HCT116 (cell line): ENCODE data around the gene ZSWIM4. TPM values are rescaled to one million over a fixed set of nuclear protein-coding genes. Genes with fewer than 3 reads are reported as not detected.

Experiments used
- ATAC-seq: fragments of 200-7000 bp; cut with Tn5 transposase; 2 replicates; pipeline ENCODE4 v1.9.1; 2020; ENCODE audit warnings: mild to moderate bottlenecking, moderate library complexity
- BruUV-seq: library from RNA; stranded (reverse); fragments of 400-500 nt; replicated peaks from 2 replicates; lab custom pipeline; 2021; lab: Mats Ljungman, UMichigan
- CTCF ChIA-PET: fragments of 300-600 bp; sonication (Branson Sonifier 250); formaldehyde crosslinking; loops from one replicate; lab custom pipeline; 2021; ENCODE audit warnings: antibody characterized with exemption; lab: Charles Lee
- POLR2A ChIA-PET: fragments of 300-600, 350-600 bp; sonication (Branson Sonifier 250); formaldehyde crosslinking; loops from one replicate; lab custom pipeline; 2021; ENCODE audit warnings: antibody characterized with exemption; lab: Charles Lee
- RAD21 ChIA-PET, 2 experiments: fragments of 300-600 bp; sonication (Branson Sonifier 250); formaldehyde crosslinking; loops; one replicate each; lab custom pipeline; 2023; ENCODE audit warnings: low total read pairs in 2 of 2; ENCODE audit not compliant: uncharacterized antibody in 2 of 2, unreplicated experiment in 2 of 2, low non-redundant PET in 1 of 2; lab: Charles Lee
- DNase-seq: peaks from one replicate; pipeline ENCODE4 v3.0.0-alpha.2; 2010; ENCODE audit warnings: low read depth, low spot score
- H2AFZ ChIP-seq: fragments of 200-600 bp; shearing (Covaris generic), sonication (generic); 2 replicates; pipeline ENCODE4 v1.6.1; 2017; ENCODE audit warnings: low read depth, mixed run types, mixed read lengths, antibody characterized with exemption, low read length; ENCODE audit not compliant: poor library complexity, severe bottlenecking
- H3K27ac ChIP-seq: 2 replicates; pipeline ENCODE4 v1.5.1; 2012; ENCODE audit warnings: low read depth, low read length
- H3K27me3 ChIP-seq: fragments of 200-600 bp; sonication (generic); 2 replicates; pipeline ENCODE4 v1.6.1; 2016; ENCODE audit warnings: mixed run types, low read length, mixed read lengths; ENCODE audit not compliant: insufficient read depth
- H3K36me3 ChIP-seq, 2 experiments: fragments of 200-500 bp in 1 of 2; fragments of 200-600 bp in 1 of 2; sonication (Bioruptor generic) in 1 of 2; sonication (generic) in 1 of 2; 2 replicates each; pipeline versions ENCODE4 v1.5.1 to v1.6.1; 2014 to 2016; ENCODE audit warnings: low read length in 2 of 2, inconsistent platforms in 1 of 2, mixed read lengths in 1 of 2, mixed run types in 1 of 2; ENCODE audit not compliant: insufficient read depth in 2 of 2, control insufficient read depth in 1 of 2
- H3K4me1 ChIP-seq, 2 experiments: fragments of 200-600 bp in 1 of 2; sonication (generic) in 1 of 2; 2 replicates each; pipeline versions ENCODE4 v1.5.1 to v1.6.1; 2012 to 2017; ENCODE audit warnings: low read length in 2 of 2, inconsistent platforms in 1 of 2, mild to moderate bottlenecking in 1 of 2, mixed read lengths in 1 of 2, mixed run types in 1 of 2, moderate library complexity in 1 of 2; ENCODE audit not compliant: insufficient read depth in 2 of 2, control insufficient read depth in 1 of 2
- H3K4me2 ChIP-seq: fragments of 200-600 bp; sonication (generic); 2 replicates; pipeline ENCODE4 v1.6.1; 2017; ENCODE audit warnings: mixed run types, low read length, mixed read lengths
- H3K4me3 ChIP-seq, 2 experiments: fragments of 200-600 bp in 1 of 2; sonication (generic) in 1 of 2; replicated peaks in 1 of 2; 2 replicates each; pipeline ENCODE4 v1.5.1; 2011 to 2016; ENCODE audit warnings: low read length in 2 of 2, control low read depth in 1 of 2, low read depth in 1 of 2, mild to moderate bottlenecking in 1 of 2, mixed read lengths in 1 of 2, mixed run types in 1 of 2
- H3K79me2 ChIP-seq: fragments of 200-600 bp; sonication (generic); 2 replicates; pipeline ENCODE4 v1.6.1; 2017; ENCODE audit warnings: mild to moderate bottlenecking, mixed run types, low read length, moderate library complexity, mixed read lengths; ENCODE audit not compliant: insufficient read depth
- H3K9ac ChIP-seq: fragments of 200-600 bp; sonication (generic); 2 replicates; pipeline ENCODE4 v1.6.1; 2016; ENCODE audit warnings: low read length, mixed read lengths
- H3K9me2 ChIP-seq: fragments of 200-600 bp; sonication (generic), shearing (Covaris generic); 2 replicates; pipeline ENCODE4 v1.6.1; 2017; ENCODE audit warnings: mixed run types, mild to moderate bottlenecking, moderate library complexity; ENCODE audit not compliant: insufficient read depth
- H3K9me3 ChIP-seq, 2 experiments: fragments of 200-500 bp in 1 of 2; fragments of 200-600 bp in 1 of 2; sonication (Bioruptor generic) in 1 of 2; sonication (generic) in 1 of 2; 2 replicates each; pipeline ENCODE4 v1.6.1; 2014 to 2017; ENCODE audit warnings: low read length in 2 of 2, mixed read lengths in 2 of 2, inconsistent platforms in 1 of 2, low read depth in 1 of 2, mild to moderate bottlenecking in 1 of 2, mixed run types in 1 of 2, moderate library complexity in 1 of 2; ENCODE audit not compliant: control insufficient read depth in 1 of 2, insufficient read depth in 1 of 2
- H4K20me1 ChIP-seq: fragments of 200-600 bp; sonication (generic), shearing (Covaris generic); 2 replicates; pipeline ENCODE4 v1.6.1; 2017; ENCODE audit warnings: mixed run types, mild to moderate bottlenecking, moderate library complexity; ENCODE audit not compliant: insufficient read depth
- CBX3 ChIP-seq: IDR thresholded peaks from 2 replicates; pipeline ENCODE4 v1.6.1; 2012; ENCODE audit warnings: low read depth
- CEBPB ChIP-seq: IDR thresholded peaks from 2 replicates; pipeline ENCODE4 v1.6.1; 2012; ENCODE audit warnings: low read depth
- ELF1 ChIP-seq: IDR thresholded peaks from 2 replicates; pipeline ENCODE4 v1.6.1; 2012; ENCODE audit warnings: low read depth, borderline replicate concordance
- POLR2AphosphoS5 ChIP-seq: IDR thresholded peaks from 2 replicates; pipeline ENCODE4 v1.6.1; 2011; ENCODE audit warnings: mild to moderate bottlenecking, low read depth, low read length, moderate library complexity
- REST ChIP-seq: IDR thresholded peaks from 2 replicates; pipeline ENCODE4 v1.6.1; 2012; ENCODE audit warnings: low read depth
- SP1 ChIP-seq: IDR thresholded peaks from 2 replicates; pipeline ENCODE4 v1.6.1; 2012; ENCODE audit warnings: low read depth
- SRF ChIP-seq: IDR thresholded peaks from 2 replicates; pipeline ENCODE4 v1.6.1; 2012; ENCODE audit warnings: low read depth
- ZBTB33 ChIP-seq: IDR thresholded peaks from 2 replicates; pipeline ENCODE4 v1.6.1; 2011; ENCODE audit warnings: mild to moderate bottlenecking, low read length, moderate library complexity; ENCODE audit not compliant: insufficient replicate concordance; ENCODE audit errors: extremely low read depth
- ZNF274 ChIP-seq: fragments of 200-500 bp; sonication (Bioruptor generic); IDR thresholded peaks from 2 replicates; pipeline ENCODE4 v1.6.1; 2014; ENCODE audit warnings: mild to moderate bottlenecking, low read depth, low read length, inconsistent platforms
- intact Hi-C: fragments of 100-400 bp; cut with micrococcal nuclease; formaldehyde crosslinking; loops from 2 replicates; pipeline ENCODE4 v1.10.0; 2022
- total RNA-seq: library from RNA; stranded (reverse); gene quantifications from one replicate; pipeline ENCODE4 v1.2.1, GENCODE V29; 2021; ENCODE audit not compliant: unreplicated experiment

ZSWIM4 gene
- total RNA-seq, 1 experiment from 2014 or later: 9.8 TPM

- no peaks in the 10 kb centered on the region for H3K9me2 ChIP-seq
- H4K20me1 ChIP-seq: no peaks in the 10 kb centered on the region
- ChIA-PET CTCF (no interaction called here), RAD21 (no interaction called here), POLR2A (no interaction called here)
- no peaks in the 10 kb centered on the region for H3K9me3 ChIP-seq
- no peak for DNase-seq
- H3K4me3 ChIP-seq: no peak overlapping the region
- no peak for ATAC-seq
- no peak overlapping the region for H3K27ac ChIP-seq
- H3K9ac ChIP-seq: no peak overlapping the region
- H3K36me3 ChIP-seq: no peaks in the 10 kb centered on the region; a peak in 1 of 4 replicates
- no peak overlapping the region for H2AFZ ChIP-seq
- BruUV-seq: no TSS peak
- TF ChIP-seq ELF1 (no peak), REST (no peak), POLR2AphosphoS5 (no peak), CEBPB (no peak)
- H3K4me1 ChIP-seq: peaks cover 5 to 17% of the 10 kb centered on the region in 2 experiments; a peak in 2 of 4 replicates
- H3K79me2 ChIP-seq: no peaks in the 10 kb centered on the region
- intact Hi-C loops: no loop called here
- no peaks in the 10 kb centered on the region for H3K27me3 ChIP-seq
- H3K4me2 ChIP-seq: no peak overlapping the region
Observed at GRCh38 chr19:13768510-13768909, 26.7 kb upstream of the ZSWIM4 start.

- intact Hi-C loops: loop anchor here (5.0 kb wide), 1 partner anchor 173 kb away; no protein-coding TSS in a partner anchor
- H3K27me3 ChIP-seq: no peaks in the 10 kb centered on the region
Observed at GRCh38 chr19:13770013-13770635, 25.1 kb upstream of the ZSWIM4 start.

More at GRCh38 chr19:13770013-13770635, 25.1 kb upstream of the ZSWIM4 start:
- DNase-seq (no peak), ATAC-seq (peak; percentile 44)
- peak overlapping the region; percentile 47 for H3K4me2 ChIP-seq
- no peaks in the 10 kb centered on the region for H4K20me1 ChIP-seq
- TF ChIP-seq SRF (no peak), POLR2AphosphoS5 (no peak), CBX3 (no peak), ZNF274 (no peak), ZBTB33 (no peak), SP1 (no peak), CEBPB (no peak)
- H3K9me2 ChIP-seq: no peaks in the 10 kb centered on the region
- H3K79me2 ChIP-seq: peaks cover 9% of the 10 kb centered on the region
- BruUV-seq: no TSS peak
- H3K9ac ChIP-seq: no peak overlapping the region
- no peak overlapping the region for H2AFZ ChIP-seq
- CTCF ChIA-PET: no interaction called here
- H3K9me3 ChIP-seq: no peaks in the 10 kb centered on the region
- POLR2A ChIA-PET: no interaction called here
- 0 out of 2 replicates have a peak overlapping the region, but pooled peaks have one; percentile 10 for H3K27ac ChIP-seq
- peak overlapping the region in 1 of 2 experiments; percentile 25; a peak in 1 of 4 replicates for H3K4me3 ChIP-seq
- RAD21 ChIA-PET: no interaction called here
- no peaks in the 10 kb centered on the region for H3K36me3 ChIP-seq
- peaks cover 8 to 22% of the 10 kb centered on the region in 2 experiments; a peak in 2 of 4 replicates for H3K4me1 ChIP-seq
